H9 (cell line): ENCODE data around the gene PIGK. TPM values are rescaled to one million over a fixed set of nuclear protein-coding genes. Genes with fewer than 3 reads are reported as not detected.

Experiments
- DNase-seq: peaks from one replicate; pipeline ENCODE4 v3.0.0-alpha.2; 2017
- H2AFZ ChIP-seq: one replicate; pipeline ENCODE4 v1.6.1; 2013; ENCODE audit warnings: mild to moderate bottlenecking, low read length, control low read depth, moderate library complexity
- H2AK5ac ChIP-seq: 2 replicates; pipeline ENCODE4 v1.6.1; 2013; ENCODE audit warnings: low read length, control low read depth, mixed read lengths; ENCODE audit not compliant: insufficient read length
- H2BK120ac ChIP-seq: one replicate; pipeline ENCODE4 v1.6.1; 2013; ENCODE audit warnings: low read depth, mild to moderate bottlenecking, low read length, control low read depth, inconsistent platforms; ENCODE audit not compliant: poor library complexity, severe bottlenecking
- H2BK12ac ChIP-seq: 2 replicates; pipeline ENCODE4 v1.6.1; 2013; ENCODE audit warnings: low read length, control low read depth, mixed read lengths, low read depth; ENCODE audit not compliant: insufficient read length
- H2BK15ac ChIP-seq: 2 replicates; pipeline ENCODE4 v1.6.1; 2013; ENCODE audit warnings: low read depth, low read length, control low read depth
- H2BK20ac ChIP-seq: one replicate; pipeline ENCODE4 v1.6.1; 2013; ENCODE audit warnings: low read depth, mild to moderate bottlenecking, low read length, control low read depth, inconsistent platforms; ENCODE audit not compliant: poor library complexity, severe bottlenecking
- H2BK5ac ChIP-seq: 2 replicates; pipeline ENCODE4 v1.6.1; 2013; ENCODE audit warnings: low read length, control low read depth, mixed read lengths; ENCODE audit not compliant: insufficient read length
- H3K14ac ChIP-seq: 2 replicates; pipeline ENCODE4 v1.6.1; 2013; ENCODE audit warnings: low read length, control low read depth; ENCODE audit not compliant: insufficient read depth
- H3K18ac ChIP-seq: 2 replicates; pipeline ENCODE4 v1.6.1; 2013; ENCODE audit warnings: low read depth, mild to moderate bottlenecking, mixed read lengths, low read length, control low read depth; ENCODE audit not compliant: insufficient read length
- H3K23ac ChIP-seq: 2 replicates; pipeline ENCODE4 v1.6.1; 2013; ENCODE audit warnings: low read length, control low read depth, mixed read lengths, low read depth; ENCODE audit not compliant: insufficient read length
- H3K23me2 ChIP-seq: 2 replicates; pipeline ENCODE4 v1.6.1; 2013; ENCODE audit warnings: low read depth, mild to moderate bottlenecking, mixed read lengths, low read length, control low read depth; ENCODE audit not compliant: insufficient read length, poor library complexity, severe bottlenecking
- H3K27ac ChIP-seq: 2 replicates; pipeline ENCODE4 v1.5.1; 2013; ENCODE audit warnings: low read length, control low read depth, mixed read lengths, low read depth; ENCODE audit not compliant: insufficient read length
- H3K27me3 ChIP-seq: 2 replicates; pipeline ENCODE4 v1.6.1; 2013; ENCODE audit warnings: low read length, control low read depth, inconsistent platforms; ENCODE audit not compliant: insufficient read depth
- H3K4ac ChIP-seq: 2 replicates; pipeline ENCODE4 v1.6.1; 2013; ENCODE audit warnings: low read depth, mild to moderate bottlenecking, control low read depth, inconsistent platforms, low read length, moderate library complexity
- H3K4me1 ChIP-seq: 2 replicates; pipeline ENCODE4 v1.6.1; 2013; ENCODE audit warnings: low read length, control low read depth, inconsistent platforms; ENCODE audit not compliant: insufficient read depth
- H3K4me2 ChIP-seq: 2 replicates; pipeline ENCODE4 v1.6.1; 2013; ENCODE audit warnings: low read length, control low read depth, mixed read lengths; ENCODE audit not compliant: insufficient read length, insufficient read depth
- H3K56ac ChIP-seq: 2 replicates; pipeline ENCODE4 v1.6.1; 2013; ENCODE audit warnings: low read depth, mild to moderate bottlenecking, mixed read lengths, low read length, control low read depth; ENCODE audit not compliant: insufficient read length
- H3K79me1 ChIP-seq: 2 replicates; pipeline ENCODE4 v1.6.1; 2013; ENCODE audit warnings: low read depth, mild to moderate bottlenecking, moderate library complexity, low read length, control low read depth, inconsistent platforms; ENCODE audit not compliant: insufficient read depth, poor library complexity, severe bottlenecking
- H3K79me2 ChIP-seq: 2 replicates; pipeline ENCODE4 v1.6.1; 2013; ENCODE audit warnings: low read length, control low read depth, inconsistent platforms; ENCODE audit not compliant: insufficient read depth
- H3K9ac ChIP-seq: 2 replicates; pipeline ENCODE4 v1.6.1; 2013; ENCODE audit warnings: low read length, control low read depth, mixed read lengths; ENCODE audit not compliant: insufficient read length; ENCODE audit errors: extremely low read depth
- H3K9me3 ChIP-seq: one replicate; pipeline ENCODE4 v1.6.1; 2013; ENCODE audit warnings: low read depth, low read length, inconsistent platforms; ENCODE audit not compliant: control insufficient read depth
- H3T11ph ChIP-seq: one replicate; pipeline ENCODE4 v1.6.1; 2013; ENCODE audit warnings: mild to moderate bottlenecking, low read length, control low read depth, inconsistent platforms
- H4K20me1 ChIP-seq: one replicate; pipeline ENCODE4 v1.6.1; 2013; ENCODE audit not compliant: control insufficient read depth, insufficient read length, insufficient read depth
- H4K5ac ChIP-seq: 2 replicates; pipeline ENCODE4 v1.6.1; 2013; ENCODE audit warnings: low read depth, mild to moderate bottlenecking, mixed read lengths, low read length, control low read depth; ENCODE audit not compliant: insufficient read length
- H4K8ac ChIP-seq: replicated peaks from 2 replicates; pipeline ENCODE4 v1.6.1; 2013; ENCODE audit warnings: low read length, control low read depth, mixed read lengths, low read depth; ENCODE audit not compliant: insufficient read length
- H4K91ac ChIP-seq: 2 replicates; pipeline ENCODE4 v1.6.1; 2013; ENCODE audit warnings: low read depth, mild to moderate bottlenecking, moderate library complexity, mixed read lengths, low read length, control low read depth; ENCODE audit not compliant: insufficient read length
- H3K27ac Mint-ChIP-seq, 3 experiments: 2 replicates in 2 of 3; 3 replicates in 1 of 3; pipeline ENCODE4 v1.8.0; 2020 to 2021; ENCODE audit warnings: mixed read lengths in 3 of 3, mild to moderate bottlenecking in 1 of 3, moderate library complexity in 1 of 3
- H3K27me3 Mint-ChIP-seq: 2 replicates; pipeline ENCODE4 v1.8.0; 2021; ENCODE audit warnings: low read depth, mild to moderate bottlenecking, moderate library complexity, mixed read lengths
- H3K36me3 Mint-ChIP-seq, 3 experiments: 2 replicates in 2 of 3; 3 replicates in 1 of 3; pipeline ENCODE4 v1.8.0; 2020 to 2021; ENCODE audit warnings: low read depth in 3 of 3, mixed read lengths in 3 of 3; ENCODE audit not compliant: insufficient read depth in 1 of 3
- H3K4me1 Mint-ChIP-seq, 2 experiments: 2 replicates each; pipeline ENCODE4 v1.8.0; 2020; ENCODE audit warnings: mixed read lengths in 2 of 2
- H3K4me3 Mint-ChIP-seq, 2 experiments: 2 replicates in 1 of 2; 3 replicates in 1 of 2; pipeline ENCODE4 v1.8.0; 2020 to 2021; ENCODE audit warnings: mild to moderate bottlenecking in 2 of 2, mixed read lengths in 2 of 2, moderate library complexity in 1 of 2
- H3K9me3 Mint-ChIP-seq, 2 experiments: 2 replicates in 1 of 2; 3 replicates in 1 of 2; pipeline ENCODE4 v1.8.0; 2020; ENCODE audit warnings: mild to moderate bottlenecking in 2 of 2, mixed read lengths in 2 of 2, moderate library complexity in 1 of 2
- WGBS: extraction: QIAGEN DNeasy Blood & Tissue Kit; methylation state at CpG from one replicate; pipeline ENCODE4 v1.1.7; 2013; ENCODE audit warnings: missing lambda C conversion rate, low lambda C conversion rate, mixed read lengths; ENCODE audit not compliant: insufficient read length; ENCODE audit errors: extremely low coverage; 5-methylcytosine and 5-hydroxymethylcytosine counted together
- total RNA-seq: library from RNA; stranded (reverse); gene quantifications from 2 replicates; pipeline ENCODE4 v1.2.1, GENCODE V29; 2021
- TF ChIP-seq, protein P1 (sequence below): fragments of 200-600 bp; sonication (generic); conservative IDR thresholded peaks from 3 replicates; pipeline ENCODE4 v1.8.0; 2021; ENCODE audit warnings: antibody characterized with exemption, mild to moderate bottlenecking

Gene PIGK
- total RNA-seq, 1 experiment from 2014 or later = 22.1 TPM

- no peaks in the 10 kb centered on the region for H3K23me2 ChIP-seq
- TF ChIP-seq, protein P1, sequence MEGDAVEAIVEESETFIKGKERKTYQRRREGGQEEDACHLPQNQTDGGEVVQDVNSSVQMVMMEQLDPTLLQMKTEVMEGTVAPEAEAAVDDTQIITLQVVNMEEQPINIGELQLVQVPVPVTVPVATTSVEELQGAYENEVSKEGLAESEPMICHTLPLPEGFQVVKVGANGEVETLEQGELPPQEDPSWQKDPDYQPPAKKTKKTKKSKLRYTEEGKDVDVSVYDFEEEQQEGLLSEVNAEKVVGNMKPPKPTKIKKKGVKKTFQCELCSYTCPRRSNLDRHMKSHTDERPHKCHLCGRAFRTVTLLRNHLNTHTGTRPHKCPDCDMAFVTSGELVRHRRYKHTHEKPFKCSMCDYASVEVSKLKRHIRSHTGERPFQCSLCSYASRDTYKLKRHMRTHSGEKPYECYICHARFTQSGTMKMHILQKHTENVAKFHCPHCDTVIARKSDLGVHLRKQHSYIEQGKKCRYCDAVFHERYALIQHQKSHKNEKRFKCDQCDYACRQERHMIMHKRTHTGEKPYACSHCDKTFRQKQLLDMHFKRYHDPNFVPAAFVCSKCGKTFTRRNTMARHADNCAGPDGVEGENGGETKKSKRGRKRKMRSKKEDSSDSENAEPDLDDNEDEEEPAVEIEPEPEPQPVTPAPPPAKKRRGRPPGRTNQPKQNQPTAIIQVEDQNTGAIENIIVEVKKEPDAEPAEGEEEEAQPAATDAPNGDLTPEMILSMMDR = no peak
- no peak overlapping the region for H2AFZ ChIP-seq
Observed at GRCh38 chr1:77051425-77051824, 167.8 kb downstream of the PIGK start.

More at GRCh38 chr1:77051425-77051824, 167.8 kb downstream of the PIGK start:
- peaks cover 0 to 2% of the 10 kb centered on the region in 2 experiments; a peak in 1 of 4 replicates for H3K4me1 Mint-ChIP-seq
- H2AK5ac ChIP-seq = no peak overlapping the region
- no peak overlapping the region for H3K14ac ChIP-seq
- no peak overlapping the region for H3K18ac ChIP-seq
- no peak overlapping the region for H4K8ac ChIP-seq
- H3K56ac ChIP-seq = no peak overlapping the region
- no peak overlapping the region for H2BK5ac ChIP-seq
- H2BK15ac ChIP-seq = no peak overlapping the region
- no peak overlapping the region for H3K23ac ChIP-seq
- H3K9ac ChIP-seq = no peak overlapping the region
- no peak overlapping the region for H3K27ac Mint-ChIP-seq
- no peaks in the 10 kb centered on the region for H3K9me3 ChIP-seq
- no CpG with 5 or more reads among the region's 1 CpG for WGBS
- no peak overlapping the region for H3K27ac ChIP-seq
- no peak overlapping the region for H4K91ac ChIP-seq
- H3K27me3 ChIP-seq = no peaks in the 10 kb centered on the region
- no peak overlapping the region for H2BK12ac ChIP-seq
- no peak overlapping the region for H2BK120ac ChIP-seq
- H4K5ac ChIP-seq = no peak overlapping the region
- H3K4me2 ChIP-seq = no peak overlapping the region
- H3T11ph ChIP-seq = no peak overlapping the region
- H3K4me1 ChIP-seq = no peaks in the 10 kb centered on the region
- no peaks in the 10 kb centered on the region for H3K27me3 Mint-ChIP-seq
- H2BK20ac ChIP-seq = no peak overlapping the region
- H3K79me1 ChIP-seq = no peaks in the 10 kb centered on the region
- H3K4ac ChIP-seq = no peak overlapping the region
- H3K79me2 ChIP-seq = no peaks in the 10 kb centered on the region
- H4K20me1 ChIP-seq = no peaks in the 10 kb centered on the region
- H3K4me3 Mint-ChIP-seq = no peak overlapping the region
- no peaks in the 10 kb centered on the region; a peak in 1 of 5 replicates for H3K9me3 Mint-ChIP-seq
- H3K36me3 Mint-ChIP-seq = 0 out of 7 replicates have a peak, but pooled peaks cover 0 to 4% (median 0%) of the 10 kb centered on the region in 3 experiments
- DNase-seq = no peak
